Measurements from ENCODE around the gene KCNH2.

- TF ChIP-seq POLR2A (IDR thresholded peaks at IDR 0.05), result no peak
- no peak for TF ChIP-seq CTCF (IDR thresholded peaks at IDR 0.05)
Measured at GRCh38 chr7:150966002-150966401, 12.1 kb downstream of the KCNH2 start.

Data from thyroid gland (tissue), 4 donors.